GM12878 (cell line): ENCODE measurements around the gene PAX5. TPM values are rescaled to one million over a fixed set of nuclear protein-coding genes. Genes with fewer than 3 reads are reported as not detected.

Source experiments
- ATAC-seq: fragments of 200-7000 bp; cut with Tn5 transposase; 3 replicates; pipeline ENCODE4 v1.9.1; 2020; ENCODE audit warnings: mild to moderate bottlenecking, moderate library complexity
- BruUV-seq: library from RNA; stranded (reverse); fragments of 400-500 nt; replicated peaks from 2 replicates; lab custom pipeline; 2021; lab: Mats Ljungman, UMichigan
- CTCF ChIA-PET: fragments of 300-600 bp; sonication (Branson Sonifier 250); formaldehyde crosslinking; extraction: SDS; loops from one replicate; lab custom pipeline; 2021; ENCODE audit warnings: inconsistent platforms; lab: Yijun Ruan, JAX
- POLR2A ChIA-PET: fragments of 350-600 bp; formaldehyde crosslinking; extraction: SDS; loops from one replicate; lab custom pipeline; 2021; ENCODE audit warnings: inconsistent platforms; lab: Charles Lee
- RAD21 ChIA-PET: fragments of 300-600 bp; sonication (Branson Sonifier 250); formaldehyde crosslinking; loops from one replicate; lab custom pipeline; 2023; ENCODE audit warnings: antibody characterized with exemption; ENCODE audit not compliant: unreplicated experiment; lab: Charles Lee
- SMC1A ChIA-PET: fragments of 300-600 bp; sonication (Branson Sonifier 250); formaldehyde crosslinking; loops from one replicate; lab custom pipeline; 2023; ENCODE audit not compliant: unreplicated experiment, uncharacterized antibody; lab: Charles Lee
- DNase-seq: peaks from one replicate; pipeline ENCODE4 v3.0.0-alpha.2; 2011; ENCODE audit warnings: low read depth, low spot score
- FAIRE-seq: peaks from 3 replicates; lab custom pipeline; 2011; peaks lifted over from hg19 to GRCh38; lab: Jason Lieb, UNC
- H2AFZ ChIP-seq: 2 replicates; pipeline ENCODE4 v1.6.0; 2011; ENCODE audit warnings: low read depth, low read length, control low read depth; ENCODE audit not compliant: control insufficient read depth
- H3K27ac ChIP-seq: 2 replicates; pipeline ENCODE4 v1.5.1; 2011; ENCODE audit warnings: control low read depth; ENCODE audit not compliant: control insufficient read depth, insufficient read depth
- H3K27me3 ChIP-seq, 2 experiments: replicated peaks in 1 of 2; 2 replicates each; pipeline versions ENCODE4 v1.6.0 to v1.6.1; 2011; ENCODE audit warnings: low read length in 1 of 2; ENCODE audit not compliant: control insufficient read depth in 2 of 2, insufficient read depth in 2 of 2
- H3K36me3 ChIP-seq, 2 experiments: 2 replicates each; pipeline ENCODE4 v1.5.1; 2011; ENCODE audit warnings: low read length in 1 of 2; ENCODE audit not compliant: control insufficient read depth in 2 of 2, insufficient read depth in 2 of 2
- H3K4me1 ChIP-seq: 2 replicates; pipeline ENCODE4 v1.6.1; 2011; ENCODE audit warnings: mild to moderate bottlenecking, low read length, moderate library complexity, mixed read lengths; ENCODE audit not compliant: control insufficient read depth, insufficient read depth
- H3K4me2 ChIP-seq: 2 replicates; pipeline ENCODE4 v1.6.0; 2011; ENCODE audit warnings: control low read depth; ENCODE audit not compliant: control insufficient read depth, insufficient read depth
- H3K4me3 ChIP-seq: fragments of 200-600 bp; sonication (generic); 2 replicates; pipeline ENCODE4 v1.5.1; 2016
- H3K79me2 ChIP-seq: 2 replicates; pipeline ENCODE4 v1.6.0; 2011; ENCODE audit warnings: low read length; ENCODE audit not compliant: control insufficient read depth, insufficient read depth
- H3K9ac ChIP-seq: 2 replicates; pipeline ENCODE4 v1.8.0; 2011; ENCODE audit warnings: low read length, control low read depth, mixed read lengths; ENCODE audit not compliant: control insufficient read depth, insufficient read depth
- H3K9me3 ChIP-seq: replicated peaks from 3 replicates; pipeline ENCODE4 v1.5.1; 2011; ENCODE audit warnings: mild to moderate bottlenecking, low read length; ENCODE audit not compliant: control insufficient read depth, insufficient read depth
- H4K20me1 ChIP-seq: 2 replicates; pipeline ENCODE4 v1.6.0; 2011; ENCODE audit not compliant: control insufficient read depth, insufficient read depth
- ASH2L ChIP-seq: fragments of 300-600, 200-600 bp; sonication (generic); IDR thresholded peaks from 2 replicates; pipeline ENCODE4 v1.6.1; 2017; ENCODE audit warnings: low read depth, mild to moderate bottlenecking, borderline replicate concordance
- MEF2B ChIP-seq: fragments of 450-650 bp; IDR thresholded peaks from 2 replicates; pipeline ENCODE4 v1.6.1; 2018; ENCODE audit warnings: mild to moderate bottlenecking, moderate library complexity; ENCODE audit not compliant: partially characterized antibody, poor library complexity, severe bottlenecking
- MXI1 ChIP-seq: fragments of 150-350 bp; IDR thresholded peaks from 2 replicates; pipeline ENCODE4 v1.6.1; 2011; ENCODE audit warnings: low read depth, mild to moderate bottlenecking, inconsistent platforms, low read length, improper control_type of control experiment
- RUNX3 ChIP-seq: IDR thresholded peaks from 2 replicates; pipeline ENCODE4 v1.6.1; 2012; ENCODE audit warnings: low read length, inconsistent platforms
- SIN3A ChIP-seq: IDR thresholded peaks from 2 replicates; pipeline ENCODE4 v1.6.1; 2012; ENCODE audit warnings: low read depth, low read length, improper control_type of control experiment
- SMC3 ChIP-seq: IDR thresholded peaks from 2 replicates; pipeline ENCODE4 v1.6.1; 2011; ENCODE audit warnings: low read length, improper control_type of control experiment, borderline replicate concordance
- TARDBP ChIP-seq: IDR thresholded peaks from 2 replicates; pipeline ENCODE4 v1.6.1; 2016; ENCODE audit warnings: borderline replicate concordance
- YBX1 ChIP-seq: fragments of 450-650 bp; IDR thresholded peaks from 2 replicates; pipeline ENCODE4 v1.6.1; 2016; ENCODE audit warnings: antibody characterized with exemption
- WGBS: methylation state at CpG from one replicate; pipeline ENCODE4 v1.1.6; 2016; ENCODE audit warnings: low lambda C conversion rate; ENCODE audit not compliant: insufficient replicate concordance, insufficient coverage; ENCODE audit errors: missing lambda C conversion rate; 5-methylcytosine and 5-hydroxymethylcytosine counted together
- in situ Hi-C: fragments of 300-500 bp; cut with MboI; formaldehyde crosslinking; loops from 9 replicates; pipeline ENCODE4 v1.14.3; 2018; ENCODE audit warnings: mixed read lengths
- intact Hi-C: fragments of 100-400 bp; cut with micrococcal nuclease; formaldehyde crosslinking; loops from one replicate; pipeline ENCODE4 v1.14.2; 2022; ENCODE audit not compliant: unreplicated experiment
- polyA plus RNA-seq, 11 experiments: library from polyadenylated mRNA; depleted of rRNA in 4 of 11; unstranded in 6 of 11; stranded (reverse) in 5 of 11; fragments of >200 nt; fragmentation: Nextera tagmentation in 4 of 11; fragmentation: Illumina TruSeq in 1 of 11; extraction: Ambion mirVana in 4 of 11; extraction: Trizol in 1 of 11; gene quantifications; 1 replicate in 1 of 11; 2 replicates in 10 of 11; pipeline versions ENCODE4 v1.2.1 to v1.2.3, GENCODE V29; 2011 to 2016; ENCODE audit warnings: inconsistent platforms in 2 of 11, missing spikeins in 2 of 11, low read depth in 1 of 11
- total RNA-seq, 4 experiments: library from RNA; depleted of rRNA in 3 of 4; stranded (reverse); fragments of >200 nt in 3 of 4; fragmentation: Illumina TruSeq in 1 of 4; extraction: Trizol in 1 of 4; gene quantifications; 2 replicates each; pipeline versions ENCODE4 v1.2.1 to v1.2.3, GENCODE V29; 2013 to 2021

The PAX5 gene
- total and polyA plus RNA-seq, 10 of the 15 experiments (the other 5 are each of a cell fraction or from before 2014, with no cell fraction given): 2.2 to 123 (median 31.9) TPM

DNA sequence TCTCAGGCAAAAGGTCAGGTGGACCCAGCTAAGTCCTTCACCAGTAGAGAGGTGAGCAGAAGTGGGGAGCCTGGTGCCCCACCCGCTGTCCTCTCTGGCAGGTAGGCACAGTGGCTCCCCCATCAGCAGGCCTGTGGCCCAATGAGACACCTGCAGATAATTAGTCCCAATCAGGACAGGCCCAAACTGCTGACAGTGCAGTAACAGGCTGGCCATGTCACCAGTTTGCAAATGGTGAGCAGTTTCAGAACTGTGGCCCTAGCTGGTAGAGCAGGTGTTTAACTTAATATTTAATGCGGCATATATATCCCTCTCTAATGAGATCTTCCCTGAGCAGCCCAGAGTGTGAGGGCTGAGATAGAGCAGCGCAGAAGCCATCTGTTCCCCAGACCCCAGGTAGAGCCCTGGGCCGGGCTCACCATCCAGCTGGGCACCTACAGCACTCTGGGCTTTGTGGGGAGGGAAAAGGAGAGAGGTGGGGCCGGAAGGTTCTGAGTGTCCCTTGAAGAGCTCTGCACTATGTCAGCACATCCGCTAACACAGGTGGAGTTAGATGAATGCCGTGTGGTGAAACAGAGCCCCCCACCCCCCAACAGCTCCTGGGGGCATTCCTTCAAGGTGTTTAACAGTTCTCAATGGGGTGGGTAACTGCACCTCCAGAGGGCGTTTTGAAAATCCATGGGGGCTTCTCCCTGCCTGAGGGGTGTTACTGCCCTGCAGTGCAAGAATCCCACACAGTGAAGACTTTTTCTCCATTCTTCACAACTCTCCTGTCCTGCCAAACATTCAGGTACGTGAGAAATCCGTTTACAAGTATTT, 120.5 kb downstream of the PAX5 start (continued):
- TF ChIP-seq SIN3A (no peak), MEF2B (no peak)

DNA sequence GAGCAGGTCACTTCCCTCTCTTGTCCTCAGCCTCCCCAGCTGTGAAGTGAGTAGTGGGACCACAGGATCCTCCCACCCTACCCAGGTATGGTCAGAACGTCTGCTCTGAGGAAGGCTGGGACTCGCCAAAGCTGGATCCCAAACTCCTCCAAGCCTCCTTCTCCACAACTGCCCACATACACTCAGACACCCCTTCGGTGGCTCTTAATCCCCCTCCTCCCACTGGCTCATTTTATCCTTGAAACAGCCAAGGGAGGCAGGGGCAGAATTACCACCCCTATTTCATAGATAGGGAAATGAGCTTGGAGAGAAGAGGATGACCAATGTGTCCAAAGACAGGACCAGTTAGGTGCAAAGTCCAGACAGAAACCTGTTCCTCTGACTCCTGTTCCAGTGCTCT, 121.4 kb downstream of the PAX5 start:
- BruUV-seq: no TSS peak
- ChIA-PET POLR2A (no interaction called here), CTCF (no interaction called here), SMC1A (interaction anchor here (1.1 kb wide), 1 partner anchor 27 kb away, joined by 4 read pairs; no protein-coding TSS in a partner anchor), RAD21 (no interaction called here)
- Histone ChIP-seq H3K27ac (no peak overlapping the region), H2AFZ (no peak overlapping the region), H4K20me1 (no peaks in the 10 kb centered on the region), H3K4me3 (no peak overlapping the region), H3K36me3 (peaks cover 20 to 21% of the 10 kb centered on the region in 2 experiments; a peak in 3 of 4 replicates), H3K79me2 (no peaks in the 10 kb centered on the region; the same call in none of the 2 replicates), H3K9me3 (no peaks in the 10 kb centered on the region), H3K27me3 (no peaks in the 10 kb centered on the region), H3K4me1 (no peaks in the 10 kb centered on the region), H3K9ac (no peak overlapping the region), H3K4me2 (no peak overlapping the region)
- intact Hi-C loops: no loop called here
- ATAC-seq (no peak), DNase-seq (no peak), FAIRE-seq (no peak)
- 85% methylated on average over 3 of the region's 3 CpGs for WGBS
- no peak for TF ChIP-seq MEF2B
- no peak for TF ChIP-seq RUNX3
- no peak for TF ChIP-seq YBX1
- TF ChIP-seq TARDBP: no peak
- no peak for TF ChIP-seq MXI1
- TF ChIP-seq SMC3: no peak
- TF ChIP-seq ASH2L: no peak
- in situ Hi-C loops: no loop called here
